IMR-90 (cell line): ENCODE data around the gene PACSIN2.

Source experiments
- CEBPB ChIP-seq: IDR thresholded peaks from 2 replicates; pipeline ENCODE4 v1.6.1; 2012; ENCODE audit warnings: low read depth, low read length, improper control_type of control experiment
- CTCF ChIP-seq: conservative IDR thresholded peaks from 2 replicates; pipeline ENCODE4 v1.5.1; 2012; ENCODE audit warnings: mild to moderate bottlenecking, low read depth, low read length, improper control_type of control experiment
- MAFK ChIP-seq: IDR thresholded peaks from 2 replicates; pipeline ENCODE4 v1.6.1; 2012; ENCODE audit warnings: low read depth, low read length, improper control_type of control experiment
- MXI1 ChIP-seq: IDR thresholded peaks from 2 replicates; pipeline ENCODE4 v1.6.1; 2012; ENCODE audit warnings: low read depth, mild to moderate bottlenecking, low read length, moderate library complexity, borderline replicate concordance
- POLR2A ChIP-seq: IDR thresholded peaks from 2 replicates; pipeline ENCODE4 v1.6.1; 2012; ENCODE audit warnings: mild to moderate bottlenecking, low read depth, low read length
- RAD21 ChIP-seq: IDR thresholded peaks from 2 replicates; pipeline ENCODE4 v1.6.1; 2012; ENCODE audit warnings: low read length, improper control_type of control experiment
- RCOR1 ChIP-seq: IDR thresholded peaks from 2 replicates; pipeline ENCODE4 v1.6.1; 2012; ENCODE audit warnings: mild to moderate bottlenecking, low read length, improper control_type of control experiment; ENCODE audit not compliant: insufficient replicate concordance
- SMC3 ChIP-seq: fragments of 150-350 bp; IDR thresholded peaks from 2 replicates; pipeline ENCODE4 v1.6.1; 2016; ENCODE audit warnings: low read depth, mild to moderate bottlenecking, antibody characterized with exemption, low read length, moderate library complexity

- TF ChIP-seq POLR2A (no peak), CTCF (no peak), MXI1 (no peak), RAD21 (no peak), RCOR1 (no peak), SMC3 (no peak), CEBPB (no peak), MAFK (no peak)
Observed at GRCh38 chr22:43007519-43008102, 7.3 kb downstream of the PACSIN2 start.
